HUES48 (cell line): ENCODE results near the gene CRHBP.
"Not testable (repeated sequence)": the region's sequence is repeated elsewhere in the genome, so short reads cannot be mapped to it uniquely, and the experiment has no call there.

Source experiments
- H3K27ac ChIP-seq: one replicate; pipeline ENCODE4 v1.7.0; 2013; ENCODE audit warnings: low read depth, low read length, inconsistent platforms
- H3K27me3 ChIP-seq: 2 replicates; pipeline ENCODE4 v1.6.1; 2013; ENCODE audit warnings: mild to moderate bottlenecking, low read length; ENCODE audit not compliant: control insufficient read depth, insufficient read depth
- H3K36me3 ChIP-seq: 2 replicates; pipeline ENCODE4 v1.6.1; 2013; ENCODE audit warnings: low read length; ENCODE audit not compliant: control insufficient read depth, insufficient read depth
- H3K4me1 ChIP-seq: 2 replicates; pipeline ENCODE4 v1.6.1; 2013; ENCODE audit warnings: mild to moderate bottlenecking, low read length; ENCODE audit not compliant: control insufficient read depth, insufficient read depth
- H3K4me3 ChIP-seq: 2 replicates; pipeline ENCODE4 v1.5.1; 2013; ENCODE audit warnings: mild to moderate bottlenecking, low read depth, low read length
- H3K9ac ChIP-seq: 2 replicates; pipeline ENCODE4 v1.6.1; 2013; ENCODE audit warnings: mild to moderate bottlenecking, low read depth, low read length, moderate library complexity
- H3K9me3 ChIP-seq: 2 replicates; pipeline ENCODE4 v1.6.1; 2013; ENCODE audit warnings: low read length; ENCODE audit not compliant: control insufficient read depth, insufficient read depth

CRHBP gene

DNA sequence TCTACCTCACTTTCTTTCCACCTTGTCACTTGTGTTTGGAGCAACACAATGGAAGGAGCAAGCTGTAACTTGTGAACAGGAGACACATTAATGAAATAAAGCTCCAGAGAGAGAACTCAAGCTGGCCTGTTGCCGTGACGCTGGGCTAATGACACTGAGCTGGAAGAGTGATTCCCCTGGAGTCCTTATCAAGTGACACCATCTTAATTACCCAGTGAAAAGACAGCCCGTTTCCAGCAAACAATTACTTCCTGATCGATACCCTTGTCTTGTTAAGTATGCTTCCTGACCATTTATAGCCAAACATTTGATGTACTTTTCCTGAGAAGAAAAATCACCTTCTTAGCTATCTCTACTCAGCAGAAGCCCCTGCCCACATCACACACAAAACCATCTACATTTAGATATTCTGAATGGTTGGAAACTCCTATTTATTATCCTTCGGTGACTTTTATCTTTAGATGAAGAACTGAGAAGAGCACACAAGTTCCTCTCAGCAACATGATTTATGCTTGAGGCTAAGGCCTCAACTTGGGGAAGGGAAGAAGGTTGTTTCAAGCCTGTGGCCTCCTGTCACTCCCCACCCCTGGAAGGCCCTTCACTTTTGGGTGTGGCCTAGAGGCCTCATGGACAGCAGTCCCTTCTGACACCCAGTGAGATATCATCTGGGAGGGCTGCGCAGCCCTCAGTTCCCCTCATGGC, 34.1 kb downstream of the CRHBP start:
- H3K4me1 ChIP-seq: no peaks in the 10 kb centered on the region
- no peak overlapping the region for H3K27ac ChIP-seq
- H3K36me3 ChIP-seq: no peaks in the 10 kb centered on the region
- no peaks in the 10 kb centered on the region for H3K27me3 ChIP-seq
- no peak overlapping the region for H3K9ac ChIP-seq
- no peak overlapping the region for H3K4me3 ChIP-seq
- H3K9me3 ChIP-seq: no peaks in the 10 kb centered on the region

DNA sequence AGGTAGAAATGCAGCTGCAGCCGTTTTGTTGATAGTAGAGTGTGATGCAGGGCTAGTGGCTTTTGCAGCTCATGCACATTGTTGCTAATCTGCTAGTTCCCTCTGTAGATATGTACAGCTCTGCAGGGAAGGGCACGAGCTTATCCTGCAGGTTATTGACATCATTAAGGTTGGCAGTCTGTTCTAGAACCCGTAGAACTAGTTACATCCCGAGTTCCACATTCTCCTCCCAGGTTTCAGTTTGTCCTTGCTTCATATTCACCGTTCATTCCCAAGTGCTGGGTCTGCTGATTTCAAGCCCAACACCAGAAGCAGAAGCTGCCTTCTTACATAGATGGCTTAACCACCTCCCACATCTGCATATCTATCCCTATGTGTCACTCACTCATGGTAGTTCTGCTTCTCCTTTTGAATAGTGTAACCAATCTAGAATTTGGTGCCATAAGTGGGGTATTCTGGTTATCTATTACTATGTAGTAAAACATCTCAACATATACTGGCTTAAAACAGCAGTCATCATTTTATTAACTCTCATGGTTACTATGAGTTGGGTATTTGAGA, 38.1 kb downstream of the CRHBP start:
- Histone ChIP-seq H3K27me3 (no peaks in the 10 kb centered on the region), H3K4me3 (no peak overlapping the region), H3K36me3 (no peaks in the 10 kb centered on the region), H3K27ac (no peak overlapping the region), H3K9ac (no peak overlapping the region), H3K4me1 (no peaks in the 10 kb centered on the region), H3K9me3 (no peaks in the 10 kb centered on the region)

DNA sequence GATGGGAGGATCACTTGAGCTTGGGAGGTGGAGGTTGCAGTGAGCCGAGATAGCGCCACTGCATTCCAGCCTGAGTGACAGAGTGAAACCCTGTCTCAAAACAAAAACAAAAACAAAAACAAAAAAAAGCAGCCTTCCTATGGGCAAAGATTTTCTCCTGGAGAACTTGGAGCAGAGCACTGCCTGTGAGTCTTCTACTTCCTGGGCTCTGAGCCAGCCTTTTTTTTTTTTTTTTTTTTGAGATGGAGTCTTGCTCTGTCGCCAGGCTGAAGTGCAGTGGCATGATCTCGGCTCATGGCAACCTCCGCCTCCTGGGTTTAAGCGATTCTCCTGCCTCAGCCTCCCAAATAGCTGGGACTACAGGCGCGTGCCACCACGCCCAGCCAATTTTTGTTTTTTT, 40.6 kb downstream of the CRHBP start:
- not testable (repeated sequence) for H3K9ac ChIP-seq, H3K36me3 ChIP-seq, H3K27me3 ChIP-seq, H3K9me3 ChIP-seq, H3K27ac ChIP-seq, H3K4me1 ChIP-seq, H3K4me3 ChIP-seq

DNA sequence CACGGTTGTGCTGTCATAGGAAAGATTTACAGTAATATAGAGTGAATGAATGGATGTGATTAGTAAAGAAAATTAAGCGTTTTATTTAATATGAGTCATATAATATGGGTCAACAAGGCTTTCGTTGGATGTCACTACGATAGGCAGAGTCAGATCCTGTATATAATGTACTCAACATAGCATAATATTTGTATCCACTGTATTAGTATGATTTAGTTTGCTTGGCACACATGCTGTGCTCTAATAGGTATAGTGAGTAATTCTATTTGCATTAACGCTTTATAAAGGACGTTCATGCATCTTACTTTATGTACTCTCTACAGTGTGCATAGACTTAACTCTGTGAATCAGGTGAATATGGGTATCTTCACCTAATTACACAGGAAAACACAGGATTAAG, 41.5 kb downstream of the CRHBP start:
- H3K4me1 ChIP-seq: no peaks in the 10 kb centered on the region
- H3K9ac ChIP-seq: no peak overlapping the region
- no peak overlapping the region for H3K27ac ChIP-seq
- H3K36me3 ChIP-seq: no peaks in the 10 kb centered on the region
- H3K9me3 ChIP-seq: no peaks in the 10 kb centered on the region
- no peak overlapping the region for H3K4me3 ChIP-seq
- H3K27me3 ChIP-seq: no peaks in the 10 kb centered on the region

DNA sequence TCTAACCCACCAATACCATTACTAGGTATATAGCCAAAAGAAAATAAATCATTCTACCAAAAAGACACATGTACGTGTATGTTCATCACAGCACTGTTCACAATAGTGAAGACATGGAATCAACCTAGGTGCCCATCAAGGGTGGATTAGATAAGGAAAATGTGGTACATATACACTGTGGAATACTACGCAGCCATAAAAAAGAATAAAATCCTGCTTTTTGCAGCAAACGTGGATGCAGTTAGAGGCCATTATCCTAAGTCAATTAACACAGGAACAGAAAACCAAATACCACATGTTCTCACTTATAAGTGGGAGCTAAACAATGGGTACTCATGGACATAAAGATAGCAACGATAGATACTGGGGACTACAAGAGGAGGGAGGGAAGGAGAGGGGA, 45.4 kb downstream of the CRHBP start:
- not testable (repeated sequence) for H3K27me3 ChIP-seq, H3K9me3 ChIP-seq, H3K9ac ChIP-seq, H3K36me3 ChIP-seq, H3K4me1 ChIP-seq, H3K4me3 ChIP-seq, H3K27ac ChIP-seq

DNA sequence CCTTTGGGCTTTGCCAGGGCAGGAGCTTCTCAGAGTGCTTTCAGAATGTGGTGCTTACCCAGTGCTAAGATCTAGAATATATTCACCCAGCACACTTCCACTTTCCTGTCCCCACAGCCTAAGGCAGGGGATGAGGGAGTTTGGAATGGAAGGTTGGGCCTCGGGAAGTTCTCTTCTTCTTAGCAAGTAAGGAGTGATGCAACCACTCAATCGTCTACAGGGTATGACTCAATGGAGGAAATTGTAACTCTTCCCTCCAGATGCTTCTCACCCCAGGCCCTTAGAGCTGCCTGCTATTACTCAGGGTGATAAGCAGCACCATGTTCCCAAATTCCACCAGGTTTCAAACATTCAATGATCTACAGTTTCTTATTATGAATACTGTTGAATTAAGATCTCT, 46.6 kb downstream of the CRHBP start:
- no peak overlapping the region for H3K27ac ChIP-seq
- H3K27me3 ChIP-seq: no peaks in the 10 kb centered on the region
- no peaks in the 10 kb centered on the region for H3K9me3 ChIP-seq
- no peak overlapping the region for H3K9ac ChIP-seq
- no peak overlapping the region for H3K4me3 ChIP-seq
- H3K4me1 ChIP-seq: no peaks in the 10 kb centered on the region
- H3K36me3 ChIP-seq: no peaks in the 10 kb centered on the region

DNA sequence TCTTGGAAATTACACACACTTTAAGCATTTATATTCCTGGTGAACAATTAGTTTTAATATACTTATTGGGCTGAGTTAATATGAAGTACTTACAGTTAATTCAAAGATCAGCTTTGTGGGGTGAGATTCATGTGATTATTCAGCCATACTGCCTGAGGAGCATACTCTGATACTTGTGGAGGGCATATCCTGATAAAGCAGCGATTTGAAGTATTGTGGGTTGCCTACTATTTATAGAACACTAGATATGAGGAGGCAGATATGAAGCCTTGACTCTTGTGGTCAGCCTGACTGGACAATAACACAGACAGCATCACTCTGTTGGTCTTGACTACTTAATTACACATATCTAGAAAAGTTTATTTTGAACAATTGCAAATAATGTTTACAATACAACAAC, 50.4 kb downstream of the CRHBP start:
- Histone ChIP-seq H3K9ac (no peak overlapping the region), H3K27me3 (no peaks in the 10 kb centered on the region), H3K9me3 (no peaks in the 10 kb centered on the region), H3K36me3 (no peaks in the 10 kb centered on the region), H3K4me1 (no peaks in the 10 kb centered on the region), H3K4me3 (no peak overlapping the region), H3K27ac (no peak overlapping the region)

DNA sequence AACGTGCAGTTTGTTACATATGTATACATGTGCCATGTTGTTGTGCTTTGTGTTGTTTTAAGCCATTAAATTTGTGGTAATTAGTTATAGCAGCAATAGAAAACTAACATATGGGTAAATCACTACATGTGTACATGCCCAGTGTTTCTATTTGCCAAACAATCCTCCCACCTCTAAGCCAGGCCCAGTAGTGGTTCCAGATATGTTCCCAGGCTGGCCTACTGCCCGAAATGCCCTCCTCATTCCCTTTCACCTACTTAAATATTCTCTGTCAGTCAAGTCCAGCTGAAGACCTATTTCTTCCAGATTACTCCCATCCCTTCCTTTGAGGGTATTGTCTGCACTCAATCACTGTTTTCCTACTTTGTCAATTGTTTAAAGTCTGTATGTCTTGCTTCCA, 53.3 kb downstream of the CRHBP start:
- H3K9me3 ChIP-seq: no peaks in the 10 kb centered on the region
- no peaks in the 10 kb centered on the region for H3K27me3 ChIP-seq
- H3K27ac ChIP-seq: no peak overlapping the region
- H3K9ac ChIP-seq: no peak overlapping the region
- no peak overlapping the region for H3K4me3 ChIP-seq
- no peaks in the 10 kb centered on the region for H3K36me3 ChIP-seq
- no peaks in the 10 kb centered on the region for H3K4me1 ChIP-seq

DNA sequence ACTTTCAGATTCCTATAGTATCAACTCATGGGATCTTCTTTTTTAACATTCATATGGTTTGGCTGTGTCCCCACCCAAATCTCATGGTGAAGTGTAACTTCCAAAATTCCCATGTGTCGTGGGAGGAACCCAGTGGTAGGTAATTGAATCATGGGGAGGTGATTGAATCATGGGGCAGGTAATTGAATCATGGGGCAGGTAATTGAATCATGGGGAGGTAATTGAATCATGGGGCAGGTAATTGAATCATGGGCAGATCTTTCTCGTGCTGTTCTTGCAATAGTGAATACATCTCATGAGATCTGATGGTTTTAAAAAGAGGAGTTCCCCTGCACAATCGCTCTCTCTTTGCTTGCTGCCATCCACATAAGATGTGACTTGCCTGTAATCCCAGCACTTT, 55.6 kb downstream of the CRHBP start:
- Histone ChIP-seq H3K9ac (no peak overlapping the region), H3K27ac (no peak overlapping the region), H3K4me1 (no peaks in the 10 kb centered on the region), H3K4me3 (no peak overlapping the region), H3K36me3 (no peaks in the 10 kb centered on the region), H3K27me3 (no peaks in the 10 kb centered on the region), H3K9me3 (no peaks in the 10 kb centered on the region)

DNA sequence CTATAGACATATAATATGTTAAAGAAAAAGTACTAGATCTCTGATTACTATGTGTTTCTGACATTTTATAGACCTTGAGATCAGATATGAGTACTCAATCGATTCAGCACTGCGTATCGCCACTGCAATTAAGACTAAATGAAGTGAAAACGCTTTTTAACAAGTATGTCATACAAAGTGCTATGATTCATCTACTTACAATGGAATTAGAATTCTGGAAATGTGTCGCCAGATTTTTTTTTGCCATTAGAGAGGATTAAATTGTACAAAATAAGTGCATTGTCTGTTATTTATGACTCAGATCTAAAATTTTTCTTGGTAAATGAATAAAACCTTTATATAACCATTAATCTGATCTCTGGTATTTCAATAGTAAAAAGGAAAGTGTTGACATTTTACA, 57.4 kb downstream of the CRHBP start:
- Histone ChIP-seq H3K36me3 (no peaks in the 10 kb centered on the region), H3K9me3 (no peaks in the 10 kb centered on the region), H3K4me3 (no peak overlapping the region), H3K27ac (no peak overlapping the region), H3K9ac (no peak overlapping the region), H3K27me3 (no peaks in the 10 kb centered on the region), H3K4me1 (no peaks in the 10 kb centered on the region)

DNA sequence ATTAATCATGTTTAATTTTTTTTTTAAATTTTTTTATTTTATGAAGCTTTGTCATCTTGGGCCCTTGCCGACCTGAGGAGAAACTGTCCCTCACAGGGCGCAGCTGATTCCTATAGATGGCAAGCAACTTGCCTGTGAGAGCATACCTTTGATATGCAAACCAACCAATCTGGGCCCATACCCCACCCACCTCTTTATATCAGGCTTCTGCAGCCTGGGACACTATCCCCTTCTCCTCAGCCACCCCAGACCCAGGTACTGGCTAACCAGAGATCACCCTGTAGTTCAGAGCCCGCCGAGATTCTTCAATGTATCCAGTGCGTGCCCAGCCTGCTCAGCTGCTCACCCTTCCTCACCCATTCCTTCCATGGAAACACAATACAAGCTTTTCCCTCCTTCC, 58.7 kb downstream of the CRHBP start:
- H3K36me3 ChIP-seq: no peaks in the 10 kb centered on the region
- no peaks in the 10 kb centered on the region for H3K27me3 ChIP-seq
- no peak overlapping the region for H3K4me3 ChIP-seq
- H3K9ac ChIP-seq: no peak overlapping the region
- no peak overlapping the region for H3K27ac ChIP-seq
- H3K4me1 ChIP-seq: no peaks in the 10 kb centered on the region; the same call in 1 of the 2 replicates
- no peaks in the 10 kb centered on the region for H3K9me3 ChIP-seq
